DND-41 (cell line): ENCODE data around the gene GATA2.
A peak's percentile ranks its signal among the peaks of the same experiment; 100 is the strongest.

Experiments used
- ATAC-seq: fragments of 200-7000 bp; cut with Tn5 transposase; 3 replicates; pipeline ENCODE4 v1.9.1; 2021; ENCODE audit warnings: low read depth; ENCODE audit not compliant: insufficient read depth
- DNase-seq: peaks from one replicate; pipeline ENCODE4 v3.0.0-alpha.2; 2020
- H2AFZ ChIP-seq: 2 replicates; pipeline ENCODE4 v1.6.0; 2012; ENCODE audit warnings: low read depth, low read length
- H3K27ac ChIP-seq: 2 replicates; pipeline ENCODE4 v1.5.1; 2012; ENCODE audit warnings: low read length, inconsistent platforms
- H3K27me3 ChIP-seq: fragments of 200-600 bp; sonication (generic); 2 replicates; pipeline ENCODE4 v1.6.0; 2012; ENCODE audit warnings: low read length, mild to moderate bottlenecking, inconsistent platforms; ENCODE audit not compliant: insufficient read depth, poor library complexity
- H3K36me3 ChIP-seq: 2 replicates; pipeline ENCODE4 v1.5.1; 2012; ENCODE audit warnings: low read length, inconsistent platforms; ENCODE audit not compliant: insufficient read depth
- H3K4me1 ChIP-seq: 2 replicates; pipeline ENCODE4 v1.5.1; 2012; ENCODE audit warnings: mild to moderate bottlenecking, low read length; ENCODE audit not compliant: insufficient read depth
- H3K4me2 ChIP-seq: 2 replicates; pipeline ENCODE4 v1.6.0; 2012; ENCODE audit warnings: mild to moderate bottlenecking, moderate library complexity, low read length, inconsistent platforms; ENCODE audit not compliant: insufficient read depth
- H3K4me3 ChIP-seq, 2 experiments: fragments of 200-600 bp in 1 of 2; shearing (Covaris generic) in 1 of 2; 2 replicates each; pipeline ENCODE4 v1.5.1; 2012 to 2016; ENCODE audit warnings: inconsistent platforms in 2 of 2, low read length in 2 of 2, mild to moderate bottlenecking in 2 of 2, low read depth in 1 of 2, moderate library complexity in 1 of 2
- H3K79me2 ChIP-seq: 2 replicates; pipeline ENCODE4 v1.6.0; 2012; ENCODE audit warnings: low read length, inconsistent platforms; ENCODE audit not compliant: insufficient read depth
- H3K9ac ChIP-seq: 2 replicates; pipeline ENCODE4 v1.6.0; 2012; ENCODE audit warnings: low read depth, mild to moderate bottlenecking, inconsistent platforms, low read length, moderate library complexity
- H3K9me3 ChIP-seq: 2 replicates; pipeline ENCODE4 v1.5.1; 2012; ENCODE audit warnings: low read length, moderate library complexity, mild to moderate bottlenecking, inconsistent platforms; ENCODE audit not compliant: insufficient read depth, severe bottlenecking
- H4K20me1 ChIP-seq: 2 replicates; pipeline ENCODE4 v1.6.0; 2012; ENCODE audit warnings: low read length; ENCODE audit not compliant: insufficient read depth
- EZH2 ChIP-seq: IDR thresholded peaks from 3 replicates; pipeline ENCODE4 v1.6.1; 2012; ENCODE audit warnings: borderline replicate concordance, low read depth, mild to moderate bottlenecking, moderate library complexity, low read length, inconsistent platforms; ENCODE audit not compliant: severe bottlenecking
- TF ChIP-seq, protein P1 (sequence below): IDR thresholded peaks from 2 replicates; pipeline ENCODE4 v1.5.1; 2012; ENCODE audit warnings: borderline replicate concordance, low read length, moderate library complexity, mild to moderate bottlenecking; ENCODE audit not compliant: poor library complexity, severe bottlenecking; ENCODE audit errors: extremely low read depth

GATA2 gene

DNA sequence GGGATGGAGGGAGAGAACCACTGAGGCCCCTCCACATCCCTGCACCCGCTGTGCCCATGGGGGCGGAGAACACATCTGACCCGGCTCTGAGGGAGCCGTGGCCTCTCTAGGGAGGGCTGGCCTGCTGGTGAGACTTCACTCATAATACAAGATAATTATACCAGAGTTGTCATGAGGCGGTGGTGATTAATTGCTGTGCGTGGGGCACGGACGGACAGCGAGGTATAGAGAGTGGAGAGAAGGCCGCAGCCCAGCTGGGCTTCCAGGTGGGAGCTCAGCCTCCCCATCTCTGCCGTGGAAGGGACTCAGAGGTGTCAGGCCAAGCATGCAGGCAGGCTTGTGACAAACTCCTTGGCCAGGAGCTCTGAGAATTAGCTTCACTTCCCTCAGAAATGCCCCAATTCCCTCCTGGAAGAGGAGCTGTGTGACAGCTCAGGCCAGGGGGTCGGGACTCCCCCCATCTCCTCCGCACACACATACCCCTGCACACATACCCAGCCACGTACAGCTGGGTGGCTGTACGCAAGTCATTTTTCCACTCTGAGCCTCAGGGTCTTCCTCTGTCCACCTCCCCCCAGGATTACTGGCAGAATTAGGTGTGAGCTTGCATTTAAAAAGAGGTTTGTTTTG lies 6.0 kb upstream of the GATA2 start:
- H3K27ac ChIP-seq = no peak overlapping the region
- no peak overlapping the region for H3K4me2 ChIP-seq
- no peak overlapping the region for H3K9ac ChIP-seq
- no peaks in the 10 kb centered on the region for H3K36me3 ChIP-seq
- H3K27me3 ChIP-seq = peaks cover 6% of the 10 kb centered on the region
- no peak overlapping the region for H3K4me3 ChIP-seq
- ATAC-seq (no peak), DNase-seq (no peak)
- peaks cover 11% of the 10 kb centered on the region for H3K4me1 ChIP-seq
- H3K79me2 ChIP-seq = no peaks in the 10 kb centered on the region
- H3K9me3 ChIP-seq = no peaks in the 10 kb centered on the region
- no peak for TF ChIP-seq EZH2
- TF ChIP-seq, protein P1, sequence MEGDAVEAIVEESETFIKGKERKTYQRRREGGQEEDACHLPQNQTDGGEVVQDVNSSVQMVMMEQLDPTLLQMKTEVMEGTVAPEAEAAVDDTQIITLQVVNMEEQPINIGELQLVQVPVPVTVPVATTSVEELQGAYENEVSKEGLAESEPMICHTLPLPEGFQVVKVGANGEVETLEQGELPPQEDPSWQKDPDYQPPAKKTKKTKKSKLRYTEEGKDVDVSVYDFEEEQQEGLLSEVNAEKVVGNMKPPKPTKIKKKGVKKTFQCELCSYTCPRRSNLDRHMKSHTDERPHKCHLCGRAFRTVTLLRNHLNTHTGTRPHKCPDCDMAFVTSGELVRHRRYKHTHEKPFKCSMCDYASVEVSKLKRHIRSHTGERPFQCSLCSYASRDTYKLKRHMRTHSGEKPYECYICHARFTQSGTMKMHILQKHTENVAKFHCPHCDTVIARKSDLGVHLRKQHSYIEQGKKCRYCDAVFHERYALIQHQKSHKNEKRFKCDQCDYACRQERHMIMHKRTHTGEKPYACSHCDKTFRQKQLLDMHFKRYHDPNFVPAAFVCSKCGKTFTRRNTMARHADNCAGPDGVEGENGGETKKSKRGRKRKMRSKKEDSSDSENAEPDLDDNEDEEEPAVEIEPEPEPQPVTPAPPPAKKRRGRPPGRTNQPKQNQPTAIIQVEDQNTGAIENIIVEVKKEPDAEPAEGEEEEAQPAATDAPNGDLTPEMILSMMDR = no peak
- H4K20me1 ChIP-seq = no peaks in the 10 kb centered on the region
- H2AFZ ChIP-seq = no peak overlapping the region

DNA sequence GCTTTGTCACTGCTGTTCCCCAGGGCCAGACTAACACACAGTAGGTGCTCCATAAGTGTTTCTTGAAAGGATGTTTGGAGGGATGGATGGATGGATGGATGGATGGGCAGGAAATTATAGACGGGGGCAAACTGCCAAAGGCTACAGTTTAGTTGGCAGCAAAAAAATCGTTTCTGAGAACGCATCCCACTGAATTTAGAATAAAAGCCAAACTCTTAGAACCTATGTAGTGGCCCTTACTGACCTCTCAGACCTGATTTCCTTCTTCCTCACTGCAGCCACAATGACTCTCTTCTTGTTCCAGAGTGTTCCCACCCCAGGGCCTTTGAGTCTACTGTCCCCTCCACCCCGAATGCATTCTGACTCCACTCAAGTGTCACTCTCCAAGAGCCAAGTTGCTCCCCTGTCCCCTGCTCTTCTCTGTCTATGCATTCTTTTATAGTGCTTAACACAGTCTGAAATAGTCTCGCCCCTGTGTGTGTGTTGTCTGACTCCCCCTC lies 5.2 kb upstream of the GATA2 start:
- Histone ChIP-seq H3K27me3 (peaks cover 6% of the 10 kb centered on the region), H3K79me2 (no peaks in the 10 kb centered on the region), H3K27ac (no peak overlapping the region), H2AFZ (peak overlapping the region; percentile 52; the same call in 1 of the 2 replicates), H3K4me1 (peaks cover 11% of the 10 kb centered on the region), H3K9me3 (no peaks in the 10 kb centered on the region), H3K9ac (no peak overlapping the region), H3K36me3 (no peaks in the 10 kb centered on the region), H3K4me2 (peak overlapping the region; percentile 71), H3K4me3 (peak overlapping the region in 1 of 2 experiments; percentile 54; a peak in 1 of 4 replicates), H4K20me1 (no peaks in the 10 kb centered on the region)
- no peak for TF ChIP-seq EZH2
- TF ChIP-seq, protein P1 = no peak
- DNase-seq = no peak
- ATAC-seq = no peak

DNA sequence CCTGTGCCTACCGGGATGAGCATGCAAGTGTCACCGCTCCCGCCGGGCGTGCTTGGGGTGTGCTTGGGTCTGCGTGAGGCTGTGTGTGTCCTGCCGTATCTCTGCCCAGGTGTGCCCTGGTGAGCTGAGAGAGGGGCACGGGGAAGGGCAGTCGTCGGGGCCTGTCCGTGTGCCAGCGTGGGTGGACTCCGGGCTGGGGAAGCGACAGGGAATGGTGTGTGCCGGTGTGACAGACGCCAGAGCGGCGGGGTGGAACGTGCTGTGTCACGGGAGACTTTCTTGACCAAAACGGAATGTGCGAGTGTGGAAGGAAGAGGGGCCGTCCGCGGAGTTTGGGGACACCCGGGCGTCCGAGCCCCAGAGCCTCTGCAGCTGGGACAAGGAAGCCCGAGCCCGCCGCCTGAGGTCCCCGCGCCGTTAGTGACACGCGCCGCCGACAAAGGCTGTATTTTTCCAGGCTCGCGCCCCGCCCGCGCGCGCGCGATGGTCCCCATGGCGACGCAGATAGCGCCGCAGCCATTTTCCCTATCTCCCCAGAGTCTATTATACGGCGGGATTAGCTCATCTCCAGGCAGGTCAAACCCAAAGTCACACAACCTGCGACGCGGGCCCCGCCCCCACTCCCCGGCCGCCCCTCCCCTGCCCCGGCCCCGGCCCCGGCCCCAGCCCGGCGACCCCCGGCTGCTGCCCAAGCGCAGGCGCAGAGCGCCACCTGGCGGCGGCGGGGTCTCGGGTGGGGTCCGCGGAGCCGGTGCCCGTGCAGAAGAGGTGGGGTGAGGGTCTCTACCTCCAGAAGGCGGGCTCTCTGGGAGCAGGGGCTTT lies 4.5 kb upstream of the GATA2 start:
- Histone ChIP-seq H3K27me3 (peaks cover 6% of the 10 kb centered on the region), H3K9me3 (no peaks in the 10 kb centered on the region), H3K4me3 (peak overlapping the region in 1 of 2 experiments; percentile 54; a peak in 2 of 4 replicates), H3K4me2 (peak overlapping the region; percentile 71), H2AFZ (peak overlapping the region; percentile 82), H3K79me2 (no peaks in the 10 kb centered on the region), H3K4me1 (peaks cover 11% of the 10 kb centered on the region), H3K27ac (no peak overlapping the region), H4K20me1 (no peaks in the 10 kb centered on the region), H3K36me3 (no peaks in the 10 kb centered on the region), H3K9ac (peak overlapping the region; percentile 47)
- DNase-seq (peak; percentile 72), ATAC-seq (peak; percentile 82)
- TF ChIP-seq EZH2 = no peak
- TF ChIP-seq, protein P1 = peak; percentile 74
